GM19452 (cell line): Measurements from ENCODE around the gene MSH3.
"Not testable (repeated sequence)": the region's sequence is repeated elsewhere in the genome, so short reads cannot be mapped to it uniquely, and the experiment has no call there.

Experiments used
- ATAC-seq: cut with Tn5 transposase; IDR thresholded peaks from one replicate; pipeline ENCODE4 v1.9.1; 2021; ENCODE audit not compliant: unreplicated experiment

MSH3 gene

GRCh38 chr5:80655231-80655774 lies 851 bp downstream of the MSH3 start:
- ATAC-seq = no peak

GRCh38 chr5:80656425-80656824 lies 2.0 kb downstream of the MSH3 start:
- ATAC-seq = no peak

- no peak for ATAC-seq
Observed at GRCh38 chr5:80659106-80659505, 4.7 kb downstream of the MSH3 start.

GRCh38 chr5:80660661-80661060 lies 6.2 kb downstream of the MSH3 start:
- not testable (repeated sequence) for ATAC-seq

GRCh38 chr5:80662108-80662507 lies 7.7 kb downstream of the MSH3 start:
- no peak for ATAC-seq

GRCh38 chr5:80665057-80665456 lies 10.6 kb downstream of the MSH3 start:
- no peak for ATAC-seq

GRCh38 chr5:80667384-80667783 lies 12.9 kb downstream of the MSH3 start:
- ATAC-seq = no peak

GRCh38 chr5:80668016-80668969 lies 13.8 kb downstream of the MSH3 start:
- no peak for ATAC-seq

- ATAC-seq = no peak
Observed at GRCh38 chr5:80672140-80672736, 17.8 kb downstream of the MSH3 start.

GRCh38 chr5:80676706-80677105 lies 22.3 kb downstream of the MSH3 start:
- no peak for ATAC-seq

- no peak for ATAC-seq
Observed at GRCh38 chr5:80686757-80687156, 32.3 kb downstream of the MSH3 start.

GRCh38 chr5:80688648-80689420 lies 34.4 kb downstream of the MSH3 start:
- no peak for ATAC-seq

GRCh38 chr5:80689627-80690026 lies 35.2 kb downstream of the MSH3 start:
- ATAC-seq = no peak

GRCh38 chr5:80695666-80696065 lies 41.2 kb downstream of the MSH3 start:
- no peak for ATAC-seq

- ATAC-seq = no peak
Observed at GRCh38 chr5:80696450-80696849, 42.0 kb downstream of the MSH3 start.

- ATAC-seq = no peak
Observed at GRCh38 chr5:80697100-80697499, 42.6 kb downstream of the MSH3 start.

GRCh38 chr5:80698369-80698768 lies 43.9 kb downstream of the MSH3 start:
- ATAC-seq = no peak

- no peak for ATAC-seq
Observed at GRCh38 chr5:80701597-80701996, 47.1 kb downstream of the MSH3 start.

GRCh38 chr5:80703291-80703690 lies 48.8 kb downstream of the MSH3 start:
- no peak for ATAC-seq

GRCh38 chr5:80703747-80704146 lies 49.3 kb downstream of the MSH3 start:
- ATAC-seq = no peak

- no peak for ATAC-seq
Observed at GRCh38 chr5:80704221-80704620, 49.8 kb downstream of the MSH3 start.
